NCI-H524 (cell line): ENCODE results near the gene NBL1.
"Not testable (repeated sequence)": the region's sequence is repeated elsewhere in the genome, so short reads cannot be mapped to it uniquely, and the experiment has no call there.

Source experiments
- DNase-seq, 2 experiments: peaks; one replicate each; lab custom pipeline; 2025; lab: John Stamatoyannopoulos, UW

The NBL1 gene

DNA sequence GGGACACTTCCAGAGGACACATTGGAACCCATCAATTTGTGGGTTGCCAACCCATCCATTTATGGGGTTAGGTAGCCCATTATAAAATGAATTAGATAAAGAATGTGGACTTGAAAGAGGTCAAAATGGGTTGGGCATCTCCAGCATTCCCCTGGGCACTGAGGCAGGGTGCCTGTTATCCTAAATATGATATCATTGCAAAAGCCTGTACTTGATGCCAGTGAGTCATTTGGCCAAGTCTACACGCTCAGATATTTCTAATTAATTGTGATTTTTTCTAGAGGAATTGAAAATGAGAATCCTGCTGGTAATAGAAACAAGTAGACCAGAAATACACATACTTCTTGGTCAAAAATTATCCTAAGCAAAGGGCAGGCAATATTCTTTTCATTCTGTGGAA, 21.9 kb upstream of the NBL1 start:
- DNase-seq: no peak

DNA sequence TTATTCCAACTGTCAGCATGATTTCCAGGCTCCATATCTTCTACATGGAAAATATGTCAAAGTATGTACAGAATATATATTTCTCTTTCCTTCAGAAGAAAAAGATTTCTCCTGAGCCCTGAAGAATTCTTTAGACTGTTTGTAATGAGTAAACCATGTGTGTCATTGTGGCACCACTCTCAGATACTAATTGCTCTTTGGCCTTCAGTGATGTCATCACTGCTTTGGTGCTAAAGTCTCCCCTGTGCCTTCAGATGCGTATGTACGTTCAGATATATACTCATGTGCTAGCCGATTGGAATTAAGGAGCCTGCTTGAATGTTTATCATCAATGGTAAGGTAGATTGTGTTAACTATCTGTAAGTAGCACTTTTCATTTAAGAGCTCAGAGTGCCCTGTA, 20.6 kb upstream of the NBL1 start:
- no peak for DNase-seq

DNA sequence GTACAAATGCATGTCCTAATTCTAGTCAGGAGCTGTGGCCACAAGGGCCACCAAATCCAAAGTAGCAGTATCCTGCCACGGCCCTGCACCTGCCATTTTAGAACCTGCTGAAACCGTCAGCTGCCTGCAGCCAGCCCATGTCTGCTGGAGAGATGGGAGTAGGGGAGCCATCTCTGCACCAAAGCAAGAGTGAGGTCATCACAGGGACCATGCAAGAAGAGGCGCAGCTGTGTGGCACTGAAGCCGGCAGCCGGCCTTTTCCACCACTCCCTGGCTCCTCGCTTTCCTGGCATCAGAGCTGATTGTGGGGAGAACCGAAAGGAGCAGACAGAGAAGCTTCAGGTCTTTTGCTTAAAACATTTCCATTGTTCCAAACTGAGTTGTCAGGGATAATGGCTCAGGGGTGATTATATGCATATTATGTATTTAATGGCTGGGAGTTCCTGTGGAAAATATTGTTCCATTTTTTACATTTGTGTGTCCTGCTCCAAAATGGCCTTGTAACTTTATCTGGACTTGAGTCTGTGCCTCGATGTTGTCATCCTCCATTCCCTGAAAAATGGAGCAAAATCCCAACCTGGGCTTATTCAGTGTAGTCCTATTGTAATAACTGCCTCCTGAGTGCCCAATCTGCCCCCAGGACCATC, 18.7 kb upstream of the NBL1 start:
- no peak for DNase-seq

DNA sequence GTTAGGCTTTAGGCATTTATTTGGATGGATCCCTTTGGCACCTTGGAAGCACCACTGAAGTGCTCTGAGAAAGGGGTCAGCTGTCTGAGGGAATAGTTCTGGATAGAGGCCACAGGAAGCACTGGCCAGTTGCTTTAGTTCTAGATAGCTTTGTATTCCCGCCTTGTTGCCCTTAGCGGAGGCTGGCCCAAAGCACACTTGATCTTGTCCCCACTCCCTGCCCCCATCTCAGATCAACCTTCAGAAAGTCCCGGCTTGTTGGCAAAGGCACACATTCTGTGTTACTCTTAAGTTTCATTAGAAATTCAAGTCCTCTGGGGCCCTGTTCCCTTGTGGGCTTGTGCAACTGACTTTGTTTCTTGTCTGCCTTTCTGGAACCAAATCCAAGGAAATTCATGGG, 15.2 kb upstream of the NBL1 start:
- no peak for DNase-seq

DNA sequence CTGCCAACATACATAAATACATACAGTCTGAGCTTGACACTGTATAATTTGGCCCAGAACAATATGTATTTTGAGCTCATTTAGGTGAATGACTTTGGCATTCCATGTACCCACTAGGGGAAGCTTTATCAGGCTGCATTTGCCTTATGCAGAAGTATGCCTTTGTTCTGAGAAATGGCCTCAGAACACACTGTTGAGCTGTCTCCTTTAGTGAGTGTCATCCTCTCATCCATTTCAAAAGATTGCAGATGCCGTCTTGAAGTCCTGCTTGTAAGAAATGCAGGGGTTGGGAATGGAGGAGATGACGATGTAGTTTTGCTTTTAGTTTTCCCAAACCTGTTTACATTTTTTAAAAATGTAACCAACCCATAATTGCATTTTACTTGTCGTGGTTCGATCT, 14.8 kb upstream of the NBL1 start:
- DNase-seq: no peak

DNA sequence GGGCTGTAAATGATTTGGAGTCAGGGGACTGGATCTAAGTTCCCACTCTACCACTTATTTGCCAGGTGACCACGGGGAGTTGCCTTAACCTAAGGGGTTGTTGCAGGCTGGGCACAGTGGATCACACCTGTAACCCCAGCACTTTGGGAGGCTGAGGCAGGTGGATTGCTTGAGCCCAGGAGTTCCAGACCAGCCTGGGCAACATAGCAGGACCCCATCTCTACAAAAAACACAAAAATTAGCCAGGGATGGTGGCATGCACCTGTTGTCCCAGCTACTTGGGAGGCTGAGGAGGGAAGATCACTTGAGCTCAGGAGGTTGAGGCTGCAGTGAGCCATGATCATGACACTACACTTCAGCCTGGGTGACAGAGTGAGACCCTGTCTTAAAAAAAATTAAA, 13.9 kb upstream of the NBL1 start:
- not testable (repeated sequence) for DNase-seq

DNA sequence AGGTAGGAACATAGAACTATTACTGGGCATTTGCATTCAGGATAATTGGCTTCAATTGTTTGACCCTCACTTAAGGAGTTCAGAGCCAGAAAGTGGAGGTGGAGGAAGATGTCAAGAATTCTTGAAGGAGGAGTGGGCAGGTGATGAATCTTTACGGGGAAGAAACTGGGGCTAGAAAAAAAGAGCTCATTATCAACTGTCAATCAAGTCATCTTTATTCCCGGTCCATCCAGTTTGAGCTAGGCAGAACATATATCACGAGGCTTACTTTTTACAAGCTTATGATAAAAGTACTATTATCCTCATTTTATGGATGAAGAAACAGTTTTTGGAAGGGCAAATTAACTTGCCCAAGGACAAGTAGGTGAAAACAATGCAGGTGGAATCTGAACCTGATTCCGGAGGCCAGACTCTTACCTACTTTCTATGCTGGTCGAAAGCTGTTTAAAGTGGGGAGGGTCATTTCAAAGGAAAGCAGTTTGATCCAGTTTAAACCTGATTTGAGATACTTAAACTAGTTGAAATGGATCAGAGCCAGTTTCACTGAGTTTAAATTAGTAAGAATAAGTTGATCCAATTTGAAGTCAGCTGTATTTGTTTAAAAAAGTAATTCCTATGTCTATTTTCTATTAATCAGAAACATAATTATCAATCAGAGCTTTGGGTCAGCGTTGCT, 13.3 kb upstream of the NBL1 start:
- DNase-seq: no peak

DNA sequence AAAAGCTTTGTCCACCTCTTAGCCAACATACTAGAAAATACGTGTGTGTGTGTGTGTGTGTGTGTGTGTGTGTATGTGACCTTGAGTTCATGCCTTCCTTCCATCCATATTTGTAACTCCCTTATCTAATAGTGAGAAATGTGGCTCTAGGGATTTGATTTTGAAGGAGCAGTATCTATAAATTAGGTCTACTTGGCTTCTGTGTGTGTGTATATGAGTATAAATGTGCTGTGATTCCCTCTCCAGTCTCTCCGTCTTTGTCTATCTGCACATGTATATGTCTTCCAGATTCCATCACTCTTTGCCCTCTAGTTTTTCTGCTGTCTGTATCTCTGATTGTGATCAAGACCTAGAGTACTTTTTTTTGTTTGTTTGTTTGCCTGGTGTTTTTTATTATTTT, 11.9 kb upstream of the NBL1 start:
- no peak for DNase-seq

DNA sequence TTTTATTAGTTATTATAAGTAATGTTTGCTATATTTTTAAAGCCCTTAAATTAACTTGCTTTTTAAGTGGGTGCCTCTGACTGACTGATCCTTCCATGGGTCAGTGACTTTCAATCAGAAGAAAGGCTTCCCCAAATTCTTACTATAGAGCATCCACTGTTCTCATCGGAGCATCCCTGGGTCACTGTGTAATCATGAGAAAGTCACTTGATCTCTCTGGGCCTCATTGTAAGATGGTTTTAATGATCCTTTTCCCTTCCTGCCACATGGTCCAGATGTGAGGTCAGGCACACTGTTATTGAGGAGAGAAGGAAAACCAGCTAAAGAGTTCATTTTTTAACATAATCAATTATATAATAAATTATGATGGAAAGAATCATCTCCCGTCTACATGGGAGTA, 11.0 kb upstream of the NBL1 start:
- DNase-seq: no peak

DNA sequence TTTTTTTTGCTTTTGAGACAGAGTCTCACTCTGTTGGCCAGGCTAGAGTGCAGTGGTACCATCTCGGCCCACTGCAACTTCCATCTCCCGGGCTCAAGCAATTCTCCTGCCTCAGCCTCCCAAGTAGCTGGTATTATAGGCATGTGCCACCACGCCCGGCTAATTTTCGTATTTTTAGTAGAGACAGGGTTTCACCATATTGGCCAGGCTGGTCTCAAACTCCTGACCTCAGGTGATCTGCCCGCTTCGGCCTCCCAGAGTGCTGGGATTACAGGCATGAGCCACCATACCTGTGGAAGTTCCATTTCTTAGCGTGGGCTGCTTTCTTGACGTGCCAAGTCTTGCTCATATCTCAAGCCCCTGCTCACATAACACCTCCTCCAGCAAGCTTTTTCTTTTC, 9.0 kb upstream of the NBL1 start:
- DNase-seq: not testable (repeated sequence)

DNA sequence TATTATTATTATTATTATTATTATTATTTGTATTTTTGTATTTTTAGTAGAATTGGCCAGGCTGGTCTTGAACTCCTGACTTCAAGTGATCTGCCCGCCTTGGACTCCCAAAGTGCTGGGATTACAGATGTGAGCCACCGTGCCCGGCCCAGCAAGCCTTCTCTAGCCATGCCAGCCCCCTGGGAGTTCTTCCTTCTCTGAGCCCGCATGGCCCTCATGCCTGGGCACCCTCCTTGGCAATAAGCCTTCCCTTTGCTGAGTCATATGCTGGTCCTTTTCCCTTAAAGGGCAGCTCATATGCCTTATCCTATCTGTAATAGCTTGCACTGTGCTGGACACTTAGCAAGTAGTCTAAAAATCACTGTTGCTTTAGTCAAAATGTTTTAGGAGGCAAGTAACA, 8.5 kb upstream of the NBL1 start:
- no peak for DNase-seq

DNA sequence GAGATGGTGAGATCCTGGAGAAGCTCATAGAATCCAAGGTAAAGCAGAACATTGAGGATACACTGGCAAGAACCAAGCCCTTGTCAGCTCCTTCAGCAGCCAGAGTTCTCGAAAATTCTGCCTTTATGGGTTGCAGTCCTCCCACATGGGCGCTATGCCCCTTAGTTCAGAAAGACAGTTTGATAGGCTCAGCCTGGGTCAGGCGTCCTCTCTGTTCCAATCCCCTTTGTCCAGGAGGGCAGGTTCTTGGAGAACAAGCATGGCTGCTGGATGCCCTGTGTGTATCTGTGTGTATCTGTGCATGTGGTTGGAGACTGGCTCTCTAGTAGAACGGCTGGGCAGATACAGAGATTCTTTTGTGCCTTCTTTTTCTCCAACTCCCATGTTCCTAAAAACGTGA, 8.0 kb upstream of the NBL1 start:
- DNase-seq: no peak

DNA sequence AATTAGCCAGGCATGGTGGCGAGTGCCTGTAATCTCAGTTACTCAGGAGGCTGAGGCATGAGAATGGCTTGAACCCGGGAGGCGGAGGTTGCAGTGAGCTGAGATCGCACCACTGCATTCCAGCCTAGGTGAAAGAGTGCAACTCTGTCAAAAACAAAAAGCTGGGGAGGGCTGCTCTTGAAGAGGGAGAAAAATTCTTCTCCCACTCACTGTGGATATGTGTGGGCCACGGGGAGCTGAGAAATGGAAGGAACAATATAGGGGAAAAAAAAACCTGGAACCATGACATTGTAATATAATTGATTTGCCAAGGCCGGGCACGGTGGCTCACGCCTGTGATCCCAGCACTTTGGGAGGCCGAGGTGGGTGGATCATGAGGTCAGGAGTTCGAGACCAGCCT, 7.4 kb upstream of the NBL1 start:
- DNase-seq: not testable (repeated sequence)

DNA sequence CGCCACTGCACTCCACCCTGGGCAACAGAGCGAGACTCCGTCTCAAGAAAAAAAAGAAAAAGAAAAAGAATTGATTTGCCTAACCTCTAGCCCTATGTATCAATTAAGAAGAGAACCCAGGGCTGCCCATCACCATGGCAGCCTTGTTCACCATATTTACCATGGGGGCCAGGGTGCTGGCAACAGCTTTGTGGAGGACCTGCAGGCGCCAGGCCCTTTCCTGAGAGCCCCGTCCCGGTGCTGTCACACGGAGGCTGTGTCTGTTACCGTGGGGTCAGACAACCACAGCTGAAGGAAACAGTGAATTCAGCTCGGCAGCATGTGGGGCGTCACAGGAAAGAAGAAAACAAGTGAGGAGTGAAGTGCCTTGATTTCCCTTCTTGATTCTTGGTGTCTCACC, 6.5 kb upstream of the NBL1 start:
- no peak for DNase-seq

DNA sequence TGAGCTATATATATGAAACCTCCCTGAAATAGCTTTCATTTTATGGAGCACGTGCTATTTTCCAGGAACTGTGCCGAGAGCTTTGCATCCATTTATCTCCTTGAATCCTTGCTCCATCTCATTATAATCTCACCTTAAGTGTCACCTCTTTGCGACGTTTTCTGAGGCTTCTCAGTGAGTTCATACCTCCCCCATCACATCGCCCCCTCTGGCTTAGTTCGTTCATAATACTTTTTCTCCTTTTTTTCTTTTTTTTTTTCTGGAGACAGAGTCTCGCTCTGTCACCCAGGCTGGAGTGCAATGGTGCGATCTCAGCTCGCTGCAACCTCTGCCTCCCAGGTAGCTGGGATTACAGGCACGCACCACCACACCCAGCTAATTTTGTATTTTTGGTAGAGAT, 4.9 kb upstream of the NBL1 start:
- DNase-seq: not testable (repeated sequence)

DNA sequence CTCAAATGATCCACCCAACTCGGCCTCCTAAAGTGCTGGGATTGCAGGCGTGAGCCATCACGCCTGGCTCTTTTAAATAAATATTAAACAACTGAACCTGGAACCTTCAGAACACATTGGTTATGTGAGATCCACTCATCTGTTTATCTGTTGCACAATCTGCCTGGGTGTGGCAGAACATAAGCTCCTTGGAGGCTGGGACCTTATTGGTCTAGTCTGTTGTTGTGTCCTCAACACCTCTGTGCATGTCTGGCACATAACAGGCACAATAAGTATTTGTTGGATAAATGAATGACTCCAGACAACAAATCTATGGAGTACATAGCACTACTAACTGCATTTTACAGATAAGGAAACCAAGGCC, 4.1 kb upstream of the NBL1 start:
- no peak for DNase-seq

DNA sequence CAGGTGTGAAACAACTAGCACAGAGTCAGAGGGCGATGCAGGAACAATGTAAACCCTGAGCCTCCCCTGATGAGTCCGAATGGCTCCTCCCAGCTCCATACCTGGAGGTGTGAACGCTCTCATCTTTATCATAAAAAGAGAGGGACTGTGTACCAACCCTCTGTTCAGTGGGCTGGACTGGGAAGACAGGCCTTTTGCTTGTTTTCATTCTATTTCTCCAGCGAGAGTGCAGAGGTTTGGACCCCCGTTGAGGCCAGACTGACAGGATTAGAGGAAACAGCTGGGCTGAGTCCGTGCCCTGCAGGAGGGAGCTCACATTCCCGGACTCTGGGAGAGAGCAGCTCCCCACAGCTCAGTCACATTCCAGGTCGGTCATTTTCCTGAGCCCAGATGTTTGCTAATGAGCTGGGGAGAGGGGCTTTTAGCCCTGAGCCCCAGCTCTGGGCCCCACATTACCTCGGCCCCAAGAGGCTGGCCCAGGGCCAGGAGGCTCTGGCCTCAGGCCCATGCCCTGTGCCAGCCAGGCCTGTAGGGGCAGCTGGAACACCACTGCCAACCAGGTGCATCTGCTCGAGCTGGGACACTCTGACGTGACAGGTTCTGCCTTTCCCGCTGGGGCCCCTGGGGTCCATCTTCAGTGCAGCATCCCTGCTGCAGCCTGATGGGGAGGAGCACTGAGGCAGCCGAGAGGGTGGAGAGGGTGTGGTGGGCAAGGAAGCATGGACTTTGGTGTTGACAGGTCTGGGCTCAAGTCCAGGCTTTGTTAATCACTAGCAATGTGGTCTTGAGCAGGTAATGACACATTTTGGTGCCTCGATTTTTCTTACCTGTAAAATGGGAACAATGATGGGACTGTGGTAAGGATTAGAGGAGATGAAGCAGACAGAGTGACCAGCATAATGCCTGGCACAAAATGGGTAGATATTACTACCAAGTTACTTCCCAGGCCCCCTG, 3.5 kb upstream of the NBL1 start:
- peak in 1 of 2 experiments; percentile 60 for DNase-seq

DNA sequence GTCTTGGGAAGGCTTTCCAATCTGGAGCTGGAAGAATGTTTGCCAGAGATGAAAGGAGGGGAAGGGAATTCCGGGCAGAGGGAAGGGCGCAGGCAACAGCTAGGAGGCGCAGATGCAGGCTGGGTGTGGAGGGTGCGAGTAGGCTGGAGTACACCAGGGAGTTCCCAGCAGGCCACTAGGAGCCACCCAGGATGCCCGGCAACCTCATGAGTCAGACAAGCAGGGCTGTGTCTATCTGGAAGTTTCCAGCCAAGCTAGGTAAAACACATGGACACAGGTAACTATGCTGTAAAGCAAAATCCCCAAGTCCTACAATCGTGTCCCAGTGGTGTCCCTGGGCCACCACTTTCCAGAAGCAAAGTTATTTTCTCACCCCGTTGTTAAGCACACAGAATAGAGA, 990 bp upstream of the NBL1 start:
- DNase-seq: no peak

DNA sequence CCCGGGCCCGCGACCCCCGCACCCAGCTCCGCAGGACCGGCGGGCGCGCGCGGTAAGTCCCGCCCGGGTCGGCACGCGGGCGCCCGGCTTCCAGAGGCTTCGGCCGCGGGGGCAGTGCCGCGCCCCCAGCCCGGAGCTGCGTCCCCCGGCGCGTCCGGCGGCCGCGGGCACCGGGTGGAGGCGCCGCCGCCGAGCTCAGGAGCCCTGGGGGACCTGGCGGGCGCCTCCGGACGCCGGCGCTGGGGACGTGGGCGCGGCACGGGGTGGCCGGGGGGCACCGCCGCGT, 227 bp downstream of the NBL1 start:
- no peak for DNase-seq

DNA sequence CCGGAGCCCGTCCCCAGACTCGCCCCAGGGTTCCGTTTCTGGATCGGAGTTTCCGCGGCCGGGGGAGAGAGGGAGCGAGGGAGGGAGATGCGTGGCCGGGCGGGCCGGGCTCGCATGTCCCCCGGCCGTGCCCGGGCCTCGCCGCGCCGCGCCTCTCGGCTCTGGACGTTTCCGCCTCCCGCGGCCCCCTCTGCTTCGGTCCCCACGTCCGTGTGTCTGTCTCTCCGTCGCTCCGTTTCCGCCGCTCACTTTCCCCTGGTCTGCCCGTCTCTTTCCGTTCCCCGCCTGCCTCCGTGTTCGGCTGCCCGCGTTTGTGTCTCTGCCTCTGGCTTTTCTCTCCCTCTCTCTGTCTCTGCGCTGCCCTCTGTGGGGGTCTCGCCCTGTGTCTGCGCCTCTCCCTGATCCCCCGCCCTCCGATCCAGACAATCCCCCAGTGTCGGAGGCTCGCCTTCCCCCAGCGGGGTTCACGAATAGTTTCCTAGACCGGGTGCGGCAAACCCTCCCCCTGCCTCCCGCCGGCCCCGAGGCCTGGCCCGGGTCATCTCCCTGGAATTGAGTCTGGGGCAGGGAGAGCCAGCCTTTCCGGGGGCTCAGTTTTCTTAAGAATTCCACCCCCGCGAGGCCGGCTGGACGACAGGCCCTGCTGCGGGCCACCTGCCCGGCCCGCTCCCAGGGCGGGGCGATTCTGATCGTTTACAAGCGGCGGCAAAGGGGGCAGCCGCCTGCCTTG, 735 bp downstream of the NBL1 start:
- peak in 1 of 2 experiments; percentile 17 for DNase-seq

DNA sequence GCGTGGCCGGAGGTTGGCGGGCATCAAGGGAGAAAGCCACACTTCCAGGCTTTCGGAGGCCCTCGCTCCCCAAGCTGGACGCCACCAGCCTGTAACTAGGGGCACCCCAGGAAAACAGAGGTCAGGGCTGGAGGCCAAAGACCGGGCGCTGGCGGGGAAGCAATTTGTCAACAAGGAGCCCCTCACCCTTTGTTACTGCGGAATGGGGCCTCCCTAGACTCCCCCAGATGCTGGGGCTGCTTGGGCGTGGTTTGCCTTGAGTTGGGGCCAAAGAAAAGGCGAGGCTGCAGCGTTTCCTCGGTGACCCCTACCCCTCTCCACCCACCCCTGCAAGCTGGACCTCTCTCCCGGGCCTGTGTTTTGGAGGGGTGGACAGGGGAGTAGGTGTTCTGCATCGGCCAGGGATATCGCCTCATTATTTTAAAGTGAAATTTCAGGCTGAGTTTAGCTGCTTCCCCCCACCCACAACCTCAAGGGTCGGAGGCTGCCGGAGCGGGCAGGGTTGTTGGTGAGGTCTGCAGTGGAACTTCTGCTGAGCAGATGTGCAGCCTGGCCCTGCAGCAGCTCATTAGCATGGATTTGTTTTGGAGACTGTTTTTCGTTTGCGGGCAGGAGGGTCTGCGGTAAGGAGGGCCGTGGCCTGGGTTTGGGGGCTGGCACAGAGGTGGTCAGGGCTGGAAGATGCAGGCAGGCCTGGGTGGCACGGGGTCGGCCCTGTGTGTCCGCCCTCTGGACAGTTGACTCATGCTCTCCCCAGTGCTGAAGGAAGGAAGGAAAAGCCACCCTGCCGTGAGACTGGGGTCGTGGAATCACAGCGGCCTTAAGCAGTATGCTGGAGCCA, 1.5 kb downstream of the NBL1 start:
- peak in 1 of 2 experiments; percentile 42 for DNase-seq
